WTC11 (cell line): Measurements from ENCODE around the gene PURB. TPM values are rescaled to one million over a fixed set of nuclear protein-coding genes. Genes with fewer than 3 reads are reported as not detected.

Source experiments
- ATF1 ChIP-seq: sonication (generic); formaldehyde crosslinking; IDR thresholded peaks from 2 replicates; pipeline ENCODE4 v1.8.1; 2023; ENCODE audit warnings: mild to moderate bottlenecking, moderate library complexity, missing genetic modification reagents
- CBFB ChIP-seq: sonication (generic); formaldehyde crosslinking; IDR thresholded peaks from 2 replicates; pipeline ENCODE4 v1.8.1; 2022; ENCODE audit warnings: mild to moderate bottlenecking, low read depth, missing genetic modification reagents
- CTCF ChIP-seq: fragments of 200-600 bp; IDR thresholded peaks from 2 replicates; pipeline ENCODE4 v1.8.0; 2022; ENCODE audit warnings: antibody characterized with exemption
- E2F1 ChIP-seq: sonication (generic); formaldehyde crosslinking; IDR thresholded peaks from 2 replicates; pipeline ENCODE4 v1.8.0; 2022; ENCODE audit warnings: mild to moderate bottlenecking, missing genetic modification reagents
- ETV6 ChIP-seq: sonication (generic); formaldehyde crosslinking; IDR thresholded peaks from 2 replicates; pipeline ENCODE4 v1.8.1; 2022; ENCODE audit warnings: mild to moderate bottlenecking, missing genetic modification reagents
- FOXJ3 ChIP-seq: sonication (generic); formaldehyde crosslinking; IDR thresholded peaks from 2 replicates; pipeline ENCODE4 v1.9.0; 2021; ENCODE audit warnings: missing genetic modification reagents, mild to moderate bottlenecking, borderline replicate concordance
- FOXK1 ChIP-seq: sonication (generic); formaldehyde crosslinking; IDR thresholded peaks from 2 replicates; pipeline ENCODE4 v1.8.0; 2022; ENCODE audit warnings: mild to moderate bottlenecking, moderate library complexity, missing genetic modification reagents
- HMGXB4 ChIP-seq: sonication (generic); formaldehyde crosslinking; IDR thresholded peaks from 2 replicates; pipeline ENCODE4 v1.8.1; 2023; ENCODE audit warnings: mild to moderate bottlenecking, moderate library complexity, missing genetic modification reagents
- IRF2 ChIP-seq: sonication (generic); formaldehyde crosslinking; IDR thresholded peaks from 2 replicates; pipeline ENCODE4 v1.8.0; 2022; ENCODE audit warnings: low read depth, missing genetic modification reagents, borderline replicate concordance
- JUN ChIP-seq: sonication (generic); formaldehyde crosslinking; IDR thresholded peaks from 2 replicates; pipeline ENCODE4 v1.8.0; 2023; ENCODE audit warnings: mild to moderate bottlenecking, missing genetic modification reagents
- KAT7 ChIP-seq: sonication (generic); formaldehyde crosslinking; IDR thresholded peaks from 2 replicates; pipeline ENCODE4 v1.8.1; 2023; ENCODE audit warnings: missing genetic modification reagents, mild to moderate bottlenecking, borderline replicate concordance
- NFYB ChIP-seq: sonication (generic); formaldehyde crosslinking; conservative IDR thresholded peaks from 2 replicates; pipeline ENCODE4 v1.8.0; 2022; ENCODE audit warnings: low read depth, missing genetic modification reagents
- NR1H2 ChIP-seq: sonication (generic); formaldehyde crosslinking; IDR thresholded peaks from 2 replicates; pipeline ENCODE4 v1.9.0; 2021; ENCODE audit warnings: mild to moderate bottlenecking, moderate library complexity, missing genetic modification reagents
- OVOL2 ChIP-seq: fragments of 250-450 bp; sonication (Bioruptor Pico); IDR thresholded peaks from 2 replicates; pipeline ENCODE4 v1.9.0; 2021; ENCODE audit warnings: mild to moderate bottlenecking, borderline replicate concordance
- PRRX2 ChIP-seq: fragments of 250-450 bp; sonication (Bioruptor Pico); IDR thresholded peaks from 2 replicates; pipeline ENCODE4 v1.8.0; 2021; ENCODE audit warnings: mild to moderate bottlenecking
- RELA ChIP-seq: sonication (generic); formaldehyde crosslinking; IDR thresholded peaks from 2 replicates; pipeline ENCODE4 v1.8.1; 2022; ENCODE audit warnings: missing genetic modification reagents, mild to moderate bottlenecking, borderline replicate concordance
- SMAD3 ChIP-seq: sonication (generic); formaldehyde crosslinking; IDR thresholded peaks from 2 replicates; pipeline ENCODE4 v1.8.0; 2022; ENCODE audit warnings: missing genetic modification reagents, mild to moderate bottlenecking, borderline replicate concordance
- SMAD4 ChIP-seq: sonication (generic); formaldehyde crosslinking; IDR thresholded peaks from 2 replicates; pipeline ENCODE4 v1.8.0; 2022; ENCODE audit warnings: mild to moderate bottlenecking, missing genetic modification reagents
- SOX15 ChIP-seq: fragments of 250-450 bp; sonication (Bioruptor Pico); IDR thresholded peaks from 2 replicates; pipeline ENCODE4 v1.9.0; 2021; ENCODE audit warnings: mild to moderate bottlenecking
- TEAD1 ChIP-seq: sonication (generic); formaldehyde crosslinking; IDR thresholded peaks from 2 replicates; pipeline ENCODE4 v1.8.0; 2022; ENCODE audit warnings: mild to moderate bottlenecking, missing genetic modification reagents
- ZNF219 ChIP-seq: sonication (generic); formaldehyde crosslinking; IDR thresholded peaks from 2 replicates; pipeline ENCODE4 v1.8.0; 2023; ENCODE audit warnings: missing genetic modification reagents, mild to moderate bottlenecking, borderline replicate concordance
- ZNF423 ChIP-seq: fragments of 250-450 bp; sonication (Bioruptor Pico); IDR thresholded peaks from 2 replicates; pipeline ENCODE4 v2.1.2; 2022; ENCODE audit warnings: mild to moderate bottlenecking, moderate library complexity
- total RNA-seq: library from RNA; stranded (reverse); gene quantifications from 3 replicates; pipeline ENCODE4 v1.2.3, GENCODE V29; 2021
- TF ChIP-seq, protein P1 (sequence below): sonication (generic); formaldehyde crosslinking; IDR thresholded peaks from 2 replicates; pipeline ENCODE4 v1.8.0; 2022; ENCODE audit warnings: mild to moderate bottlenecking, missing genetic modification reagents
- TF ChIP-seq, protein P2 (sequence below): sonication (generic); formaldehyde crosslinking; IDR thresholded peaks from 2 replicates; pipeline ENCODE4 v1.8.1; 2023; ENCODE audit warnings: mild to moderate bottlenecking, missing genetic modification reagents
- TF ChIP-seq, protein P3 (sequence below): sonication (generic); formaldehyde crosslinking; conservative IDR thresholded peaks from 2 replicates; pipeline ENCODE4 v1.8.1; 2022; ENCODE audit warnings: mild to moderate bottlenecking, missing genetic modification reagents
- TF ChIP-seq, protein P4 (sequence below): sonication (generic); formaldehyde crosslinking; IDR thresholded peaks from 2 replicates; pipeline ENCODE4 v1.8.1; 2023; ENCODE audit warnings: mild to moderate bottlenecking, missing genetic modification reagents
- TF ChIP-seq, protein P5 (sequence below): fragments of 250-450 bp; sonication (Bioruptor Pico); IDR thresholded peaks from 2 replicates; pipeline ENCODE4 v1.9.0; 2021; ENCODE audit warnings: mild to moderate bottlenecking

Gene PURB
- total RNA-seq, 1 experiment from 2014 or later: 22.1 TPM

- TF ChIP-seq ZNF219 (CRISPR knock-in tag) (no peak), TEAD1 (CRISPR knock-in tag) (0 out of 2 replicates have a peak, but pooled peaks have one; percentile 14), IRF2 (CRISPR knock-in tag) (no peak), E2F1 (CRISPR knock-in tag) (0 out of 2 replicates have a peak, but pooled peaks have one; percentile 24), OVOL2 (CRISPR knock-in tag) (no peak), SMAD4 (CRISPR knock-in tag) (peak; percentile 48; the same call in 1 of the 2 replicates), JUN (peak; percentile 80; the same call in 1 of the 2 replicates), CTCF (no peak), HMGXB4 (CRISPR knock-in tag) (peak; percentile 48; the same call in 1 of the 2 replicates), FOXK1 (no peak), PRRX2 (CRISPR knock-in tag) (no peak), NFYB (CRISPR knock-in tag) (no peak), FOXJ3 (CRISPR knock-in tag) (no peak), CBFB (CRISPR knock-in tag) (no peak), ETV6 (no peak), NR1H2 (no peak; the same call in 1 of the 2 replicates), KAT7 (0 out of 2 replicates have a peak, but pooled peaks have one; percentile 48), SMAD3 (CRISPR knock-in tag) (no peak), RELA (no peak), SOX15 (CRISPR knock-in tag) (no peak), ATF1 (CRISPR knock-in tag) (peak; percentile 76; the same call in 1 of the 2 replicates), ZNF423 (CRISPR knock-in tag) (no peak)
- TF ChIP-seq, protein P1, sequence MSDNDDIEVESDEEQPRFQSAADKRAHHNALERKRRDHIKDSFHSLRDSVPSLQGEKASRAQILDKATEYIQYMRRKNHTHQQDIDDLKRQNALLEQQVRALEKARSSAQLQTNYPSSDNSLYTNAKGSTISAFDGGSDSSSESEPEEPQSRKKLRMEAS (CRISPR knock-in tag): no peak; the same call in 1 of the 2 replicates
- TF ChIP-seq, protein P2, sequence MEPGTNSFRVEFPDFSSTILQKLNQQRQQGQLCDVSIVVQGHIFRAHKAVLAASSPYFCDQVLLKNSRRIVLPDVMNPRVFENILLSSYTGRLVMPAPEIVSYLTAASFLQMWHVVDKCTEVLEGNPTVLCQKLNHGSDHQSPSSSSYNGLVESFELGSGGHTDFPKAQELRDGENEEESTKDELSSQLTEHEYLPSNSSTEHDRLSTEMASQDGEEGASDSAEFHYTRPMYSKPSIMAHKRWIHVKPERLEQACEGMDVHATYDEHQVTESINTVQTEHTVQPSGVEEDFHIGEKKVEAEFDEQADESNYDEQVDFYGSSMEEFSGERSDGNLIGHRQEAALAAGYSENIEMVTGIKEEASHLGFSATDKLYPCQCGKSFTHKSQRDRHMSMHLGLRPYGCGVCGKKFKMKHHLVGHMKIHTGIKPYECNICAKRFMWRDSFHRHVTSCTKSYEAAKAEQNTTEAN (CRISPR knock-in tag): no peak
- TF ChIP-seq, protein P3, sequence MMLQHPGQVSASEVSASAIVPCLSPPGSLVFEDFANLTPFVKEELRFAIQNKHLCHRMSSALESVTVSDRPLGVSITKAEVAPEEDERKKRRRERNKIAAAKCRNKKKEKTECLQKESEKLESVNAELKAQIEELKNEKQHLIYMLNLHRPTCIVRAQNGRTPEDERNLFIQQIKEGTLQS (CRISPR knock-in tag): no peak; the same call in 1 of the 2 replicates
- TF ChIP-seq, protein P4, sequence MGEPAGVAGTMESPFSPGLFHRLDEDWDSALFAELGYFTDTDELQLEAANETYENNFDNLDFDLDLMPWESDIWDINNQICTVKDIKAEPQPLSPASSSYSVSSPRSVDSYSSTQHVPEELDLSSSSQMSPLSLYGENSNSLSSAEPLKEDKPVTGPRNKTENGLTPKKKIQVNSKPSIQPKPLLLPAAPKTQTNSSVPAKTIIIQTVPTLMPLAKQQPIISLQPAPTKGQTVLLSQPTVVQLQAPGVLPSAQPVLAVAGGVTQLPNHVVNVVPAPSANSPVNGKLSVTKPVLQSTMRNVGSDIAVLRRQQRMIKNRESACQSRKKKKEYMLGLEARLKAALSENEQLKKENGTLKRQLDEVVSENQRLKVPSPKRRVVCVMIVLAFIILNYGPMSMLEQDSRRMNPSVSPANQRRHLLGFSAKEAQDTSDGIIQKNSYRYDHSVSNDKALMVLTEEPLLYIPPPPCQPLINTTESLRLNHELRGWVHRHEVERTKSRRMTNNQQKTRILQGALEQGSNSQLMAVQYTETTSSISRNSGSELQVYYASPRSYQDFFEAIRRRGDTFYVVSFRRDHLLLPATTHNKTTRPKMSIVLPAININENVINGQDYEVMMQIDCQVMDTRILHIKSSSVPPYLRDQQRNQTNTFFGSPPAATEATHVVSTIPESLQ (CRISPR knock-in tag): no peak
- TF ChIP-seq, protein P5, sequence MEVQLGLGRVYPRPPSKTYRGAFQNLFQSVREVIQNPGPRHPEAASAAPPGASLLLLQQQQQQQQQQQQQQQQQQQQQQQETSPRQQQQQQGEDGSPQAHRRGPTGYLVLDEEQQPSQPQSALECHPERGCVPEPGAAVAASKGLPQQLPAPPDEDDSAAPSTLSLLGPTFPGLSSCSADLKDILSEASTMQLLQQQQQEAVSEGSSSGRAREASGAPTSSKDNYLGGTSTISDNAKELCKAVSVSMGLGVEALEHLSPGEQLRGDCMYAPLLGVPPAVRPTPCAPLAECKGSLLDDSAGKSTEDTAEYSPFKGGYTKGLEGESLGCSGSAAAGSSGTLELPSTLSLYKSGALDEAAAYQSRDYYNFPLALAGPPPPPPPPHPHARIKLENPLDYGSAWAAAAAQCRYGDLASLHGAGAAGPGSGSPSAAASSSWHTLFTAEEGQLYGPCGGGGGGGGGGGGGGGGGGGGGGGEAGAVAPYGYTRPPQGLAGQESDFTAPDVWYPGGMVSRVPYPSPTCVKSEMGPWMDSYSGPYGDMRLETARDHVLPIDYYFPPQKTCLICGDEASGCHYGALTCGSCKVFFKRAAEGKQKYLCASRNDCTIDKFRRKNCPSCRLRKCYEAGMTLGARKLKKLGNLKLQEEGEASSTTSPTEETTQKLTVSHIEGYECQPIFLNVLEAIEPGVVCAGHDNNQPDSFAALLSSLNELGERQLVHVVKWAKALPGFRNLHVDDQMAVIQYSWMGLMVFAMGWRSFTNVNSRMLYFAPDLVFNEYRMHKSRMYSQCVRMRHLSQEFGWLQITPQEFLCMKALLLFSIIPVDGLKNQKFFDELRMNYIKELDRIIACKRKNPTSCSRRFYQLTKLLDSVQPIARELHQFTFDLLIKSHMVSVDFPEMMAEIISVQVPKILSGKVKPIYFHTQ (CRISPR knock-in tag): no peak
Measured at GRCh38 chr7:44884621-44885393, 523 bp downstream of the PURB start (continued).
